Frontal cortex (tissue), 4 donors: Measurements from ENCODE around the gene MYMK. TPM values are rescaled to one million over a fixed set of nuclear protein-coding genes. Genes with fewer than 3 reads are reported as not detected.

Source experiments
- DNase-seq, 2 donors: peaks; one replicate each; pipeline ENCODE4 v3.0.0; 2012; ENCODE audit warnings: low spot score in 2 of 2
- FAIRE-seq: peaks from 2 replicates; lab custom pipeline; 2012; peaks lifted over from hg19 to GRCh38; lab: Jason Lieb, UNC
- total RNA-seq: library from RNA; depleted of rRNA; stranded (reverse); fragments of >200 nt; gene quantifications from one replicate; pipeline ENCODE4 v1.2.3, GENCODE V29; 2014
- donor health status: control.
- donor health status: control.
- donor health status: control.

The MYMK gene
- total RNA-seq, 1 donor from 2014 or later: not detected

GRCh38 chr9:133474853-133475252, 49.9 kb downstream of the MYMK start:
- FAIRE-seq (no peak), DNase-seq (no peak)

- DNase-seq (no peak), FAIRE-seq (no peak)
These were observed 50.5 kb downstream of the MYMK start for GRCh38 chr9:133474215-133474614.

GRCh38 chr9:133473743-133474142, 51.0 kb downstream of the MYMK start:
- no peak for FAIRE-seq
- no peak for DNase-seq

GRCh38 chr9:133472753-133473378, 51.9 kb downstream of the MYMK start:
- FAIRE-seq: no peak
- DNase-seq: no peak

- FAIRE-seq: no peak
- DNase-seq: no peak
These were observed 52.5 kb downstream of the MYMK start for GRCh38 chr9:133472277-133472645.

GRCh38 chr9:133471551-133472276, 53.0 kb downstream of the MYMK start:
- FAIRE-seq (no peak), DNase-seq (no peak)

GRCh38 chr9:133470988-133471387, 53.8 kb downstream of the MYMK start:
- FAIRE-seq: no peak

GRCh38 chr9:133470427-133470924, 54.3 kb downstream of the MYMK start:
- no peak for FAIRE-seq
- no peak for DNase-seq

More at GRCh38 chr9:133470988-133471387, 53.8 kb downstream of the MYMK start:
- no peak for DNase-seq

- FAIRE-seq: no peak
- DNase-seq: no peak
These were observed 55.9 kb downstream of the MYMK start for GRCh38 chr9:133468777-133469421.

GRCh38 chr9:133468374-133468773, 56.4 kb downstream of the MYMK start:
- FAIRE-seq (no peak), DNase-seq (no peak)

GRCh38 chr9:133467101-133467500, 57.7 kb downstream of the MYMK start:
- no peak for FAIRE-seq
- DNase-seq: no peak

- no peak for FAIRE-seq
- DNase-seq: no peak
These were observed 58.8 kb downstream of the MYMK start for GRCh38 chr9:133465984-133466383.

GRCh38 chr9:133464638-133465037, 60.1 kb downstream of the MYMK start:
- FAIRE-seq (no peak), DNase-seq (no peak)

Other genes with a start within 250 kb of the MYMK start
- not detected for gene ABO, start 249.8 kb downstream of the MYMK start, total RNA-seq
- 18.8 TPM for gene SURF6, start 188.8 kb downstream of the MYMK start, total RNA-seq
- 15.1 TPM for gene MED22, start 176.8 kb downstream of the MYMK start, total RNA-seq
- 1,196 TPM for gene RPL7A, start 176.7 kb downstream of the MYMK start, total RNA-seq
- 13.9 TPM for gene SURF1, start 168.5 kb downstream of the MYMK start, total RNA-seq
- 17.1 TPM for gene SURF2, start 168.4 kb downstream of the MYMK start, total RNA-seq
- 91.3 TPM for gene SURF4, start 148.9 kb downstream of the MYMK start, total RNA-seq
- 1.2 TPM for gene STKLD1, start 148.6 kb downstream of the MYMK start, total RNA-seq
- gene REXO4, start 106.9 kb downstream of the MYMK start, total RNA-seq: 13.5 TPM
- 2.0 TPM for gene ADAMTS13, start 102.6 kb downstream of the MYMK start, total RNA-seq
- 22.8 TPM for gene CACFD1, start 65.0 kb downstream of the MYMK start, total RNA-seq
- 12.6 TPM for gene SLC2A6, start 45.9 kb downstream of the MYMK start, total RNA-seq
- 2.4 TPM for gene ADAMTSL2, start 9.7 kb upstream of the MYMK start, total RNA-seq
- 12.6 TPM for gene FAM163B, start 84.4 kb upstream of the MYMK start, total RNA-seq
- under 0.01 TPM for gene DBH, start 111.4 kb upstream of the MYMK start, total RNA-seq
- 1.6 TPM for gene SARDH, start 213.4 kb upstream of the MYMK start, total RNA-seq